HG03064 (cell line): ENCODE results near the gene ALDOC.
"Not testable (repeated sequence)": the region's sequence is repeated elsewhere in the genome, so short reads cannot be mapped to it uniquely, and the experiment has no call there.

Experiments used
- ATAC-seq: cut with Tn5 transposase; IDR thresholded peaks from one replicate; pipeline ENCODE4 v1.9.1; 2021; ENCODE audit warnings: low read depth; ENCODE audit not compliant: unreplicated experiment

Gene ALDOC

GRCh38 chr17:28576758-28577465 is at the start of gene ALDOC:
Gene ALDOC (minus strand): TSS chr17:28576895. CDS start chr17:28575532, 1,363 bp downstream.
- peak; percentile 64 for ATAC-seq

- ATAC-seq, result no peak
Measured at GRCh38 chr17:28624148-28624547, 47.5 kb upstream of the ALDOC start.

GRCh38 chr17:28623696-28624095 is 47.0 kb upstream of the ALDOC start:
- ATAC-seq, result no peak

DNA sequence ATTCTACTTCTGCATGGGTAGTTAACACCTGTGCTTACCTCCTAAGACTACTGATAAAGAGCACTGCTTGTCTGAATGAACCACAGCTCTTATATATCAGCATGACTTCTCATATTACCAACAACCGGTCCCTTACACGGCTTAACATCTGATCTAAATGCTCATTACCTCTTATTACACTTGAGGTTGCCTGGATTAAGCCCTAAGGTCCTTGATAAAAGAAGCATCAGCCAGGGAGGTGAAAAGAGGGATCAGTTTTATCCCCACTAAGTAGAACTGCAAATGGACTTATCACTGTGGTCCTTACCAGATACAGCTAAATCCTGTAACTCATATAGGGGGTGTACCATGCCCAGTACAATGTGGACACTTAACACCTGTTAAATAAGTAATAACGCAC is 45.5 kb upstream of the ALDOC start:
- ATAC-seq, result no peak

GRCh38 chr17:28620010-28620409 is 43.3 kb upstream of the ALDOC start:
- no peak for ATAC-seq

GRCh38 chr17:28618464-28618863 is 41.8 kb upstream of the ALDOC start:
- no peak for ATAC-seq

DNA sequence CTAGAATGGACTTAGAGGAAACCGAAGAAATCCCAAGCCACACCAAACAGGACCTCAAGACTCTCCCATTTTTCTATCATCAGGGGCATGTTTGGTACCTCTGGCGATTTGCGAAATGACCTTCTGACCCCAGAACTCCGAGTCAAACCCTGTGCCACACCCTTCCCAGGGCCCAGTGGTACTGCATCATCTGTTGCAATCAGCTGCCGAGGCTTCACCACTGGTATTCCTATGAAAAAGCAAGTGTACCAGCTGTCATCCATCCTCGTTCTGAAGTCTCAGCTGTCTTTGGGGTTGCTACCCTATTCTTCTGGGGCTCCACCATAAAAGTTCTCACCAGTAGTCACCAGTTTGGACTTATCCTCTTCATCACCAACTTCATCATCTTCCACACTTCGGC is 39.6 kb upstream of the ALDOC start:
- ATAC-seq, result no peak

DNA sequence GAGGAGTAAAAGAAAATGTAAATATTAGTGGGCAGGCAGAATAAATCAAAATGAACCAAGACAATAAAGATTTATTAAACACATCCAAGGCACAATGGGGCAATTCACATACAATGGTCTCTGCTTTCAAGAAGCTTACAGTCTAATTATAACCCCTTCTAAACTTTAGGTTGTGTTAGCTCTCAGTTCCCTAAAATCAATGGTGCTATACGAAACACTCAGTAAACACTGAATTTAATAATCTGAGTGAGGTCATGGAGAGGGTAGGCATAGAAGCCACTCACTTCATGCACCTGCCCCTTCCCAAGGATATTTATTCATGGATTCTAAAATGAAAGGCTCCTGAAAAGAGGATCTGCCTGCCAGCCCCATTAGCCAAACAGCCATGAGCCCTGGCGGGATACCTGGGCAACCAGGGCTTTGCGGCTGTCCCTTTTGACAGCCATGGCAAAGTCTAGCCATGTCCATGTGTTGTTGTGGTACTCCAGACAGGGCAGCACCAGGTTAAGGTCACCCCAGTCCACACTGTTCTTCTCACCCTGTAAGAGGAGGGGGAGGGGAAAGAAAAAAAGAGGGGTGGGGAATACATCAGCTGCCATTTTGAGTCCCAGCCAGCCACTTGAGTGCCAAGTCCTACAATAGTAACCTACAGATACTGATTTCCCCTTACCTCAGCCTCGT is 38.7 kb upstream of the ALDOC start:
- ATAC-seq, result no peak

DNA sequence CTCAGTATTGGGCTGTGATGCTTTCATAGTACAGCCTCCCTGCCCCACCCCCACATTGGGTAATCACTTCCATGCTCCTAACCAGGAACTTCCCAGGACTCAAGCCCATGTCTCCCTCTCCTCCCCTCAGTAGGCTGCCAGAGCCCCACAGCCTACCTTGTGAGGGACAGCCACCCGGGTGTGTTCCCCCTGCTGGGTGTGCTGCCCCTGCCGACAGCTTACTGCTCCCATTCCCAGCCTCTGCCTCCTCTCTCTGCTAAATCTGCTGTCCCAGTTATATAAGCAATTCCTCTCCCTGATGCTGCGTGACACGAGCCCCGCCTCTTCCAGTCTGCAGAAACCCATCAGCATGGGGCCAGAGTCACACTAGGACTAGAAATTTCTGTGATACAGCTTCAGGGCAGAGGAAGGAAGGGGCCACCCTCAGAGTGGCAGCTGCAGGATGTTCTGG is 37.3 kb upstream of the ALDOC start, which contains the start of gene RSKR:
Gene RSKR, minus strand, starts transcription at position 255 of the 451 bp plus-strand sequence. Its CDS starts 24 bp downstream, at position 231.
- no peak for ATAC-seq

GRCh38 chr17:28612936-28613872 is 36.5 kb upstream of the ALDOC start:
- ATAC-seq, result no peak

GRCh38 chr17:28612531-28612930 is 35.8 kb upstream of the ALDOC start:
- no peak for ATAC-seq

- ATAC-seq, result no peak
Measured at GRCh38 chr17:28610376-28610775, 33.7 kb upstream of the ALDOC start.

DNA sequence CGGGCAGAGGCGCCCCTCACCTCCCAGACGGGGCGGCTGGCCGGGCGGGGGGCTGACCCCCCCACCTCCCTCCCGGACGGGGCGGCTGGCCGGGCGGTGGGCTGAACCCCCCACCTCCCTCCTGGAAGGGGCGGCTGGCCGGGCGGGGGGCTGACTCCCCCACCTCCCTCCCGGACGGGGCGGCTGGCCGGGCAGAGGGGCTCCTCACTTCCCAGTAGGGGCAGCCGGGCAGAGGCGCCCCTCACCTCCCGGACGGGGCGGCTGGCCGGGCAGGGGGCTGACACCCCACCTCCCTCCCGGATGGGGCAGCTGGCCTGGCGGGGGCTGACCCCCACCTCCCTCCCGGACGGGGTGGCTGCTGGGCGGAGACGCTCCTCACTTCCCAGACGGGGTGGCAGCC is 27.3 kb upstream of the ALDOC start:
- ATAC-seq, result not testable (repeated sequence)

DNA sequence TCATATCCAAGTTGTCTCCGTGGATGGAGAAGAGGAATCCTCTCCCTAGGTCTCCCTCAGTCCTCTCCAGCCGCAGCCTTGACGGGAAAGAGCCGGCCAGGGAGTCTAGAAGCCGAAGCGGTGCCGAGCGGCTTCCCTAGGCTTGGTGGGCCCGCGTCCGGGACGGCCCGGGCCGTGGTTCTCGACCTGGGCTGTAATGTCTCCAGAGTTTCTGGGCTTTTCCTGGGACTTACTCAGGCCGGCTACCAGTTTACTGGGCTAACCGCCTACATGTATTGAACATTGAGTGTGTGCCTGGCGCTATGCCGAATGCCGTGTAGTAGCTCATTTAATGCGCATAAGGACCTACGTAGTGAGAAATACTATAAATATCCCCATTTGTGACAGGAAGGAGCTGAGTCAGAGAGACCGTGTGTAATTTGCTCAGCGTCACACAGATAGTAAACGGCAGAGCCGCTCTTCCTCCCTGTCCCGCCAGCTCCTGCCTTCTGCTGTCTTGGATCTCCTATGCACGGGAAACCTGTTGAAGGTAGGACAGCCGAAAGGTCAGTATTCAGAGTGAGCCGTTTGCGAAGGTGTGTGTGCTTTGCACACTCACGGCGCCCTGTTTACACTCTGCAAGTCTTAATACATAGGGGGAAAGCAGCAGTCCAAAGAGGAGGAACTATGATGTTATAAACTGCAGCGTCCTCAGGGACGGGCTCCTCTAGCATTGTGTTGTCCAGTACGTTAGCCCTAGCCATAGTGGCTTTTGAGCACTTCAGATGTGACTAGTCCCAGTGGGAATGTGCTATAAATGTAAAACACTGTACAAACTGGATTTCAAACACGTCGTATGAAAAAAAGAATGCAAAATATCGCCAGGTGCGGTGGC is 22.9 kb upstream of the ALDOC start:
- ATAC-seq, result peak; percentile 28

DNA sequence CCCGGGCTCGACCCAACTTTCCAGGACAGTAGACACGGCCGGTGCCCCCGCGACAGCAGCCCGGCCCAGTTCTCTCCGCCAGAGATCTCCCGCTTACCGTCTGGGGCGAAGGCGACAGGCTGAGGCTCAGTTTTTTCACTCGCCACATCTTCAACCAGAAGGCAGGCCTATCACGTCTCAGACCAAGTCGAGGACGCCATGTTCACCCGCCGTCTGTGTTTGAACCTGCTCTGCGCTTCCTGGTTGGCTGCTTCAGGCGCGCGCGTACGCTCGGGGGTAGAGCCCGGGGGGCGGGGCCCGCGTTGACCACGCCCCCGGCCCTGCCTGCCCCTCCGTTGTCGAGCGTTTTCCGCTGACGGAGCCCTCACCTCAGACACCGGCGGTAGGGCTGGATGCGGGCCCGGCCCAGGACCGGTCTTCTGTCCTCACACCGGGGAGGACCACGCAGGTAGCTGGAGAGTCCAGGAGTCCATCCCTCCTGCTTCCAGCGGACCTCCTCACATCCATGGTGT is 22.2 kb upstream of the ALDOC start, which contains the start of gene SPAG5:
Gene SPAG5, minus strand, starts transcription at position 227 of the 512 bp plus-strand sequence. Its CDS starts 79 bp downstream, at position 148.
- peak; percentile 70 for ATAC-seq

- no peak for ATAC-seq
Measured at GRCh38 chr17:28598389-28598788, 21.7 kb upstream of the ALDOC start.

- ATAC-seq, result no peak
Measured at GRCh38 chr17:28597606-28598383, 21.1 kb upstream of the ALDOC start.

DNA sequence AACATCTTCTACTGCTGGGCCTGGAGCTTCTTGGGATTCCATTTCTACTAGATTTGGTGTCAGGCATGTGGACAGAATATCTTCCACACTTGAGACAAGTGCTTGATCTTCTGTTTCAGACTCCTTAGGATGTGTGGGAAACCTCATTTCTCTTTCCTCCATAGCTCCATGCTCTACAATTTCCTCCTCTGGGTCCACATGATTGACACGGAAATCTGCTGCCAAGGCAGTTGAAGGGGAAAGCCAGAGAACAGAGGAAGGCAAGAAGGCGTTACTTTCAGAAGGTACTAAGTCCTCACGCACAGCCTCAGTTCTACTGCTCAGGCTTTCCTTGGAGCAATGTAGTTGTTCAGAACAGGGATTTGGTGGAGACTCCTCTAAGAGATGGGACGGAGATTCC is 15.6 kb upstream of the ALDOC start:
- no peak for ATAC-seq

GRCh38 chr17:28585851-28586250 is 9.2 kb upstream of the ALDOC start:
- ATAC-seq, result no peak
